Measurements from ENCODE around the gene RNF130. TPM values are rescaled to one million over a fixed set of nuclear protein-coding genes. Genes with fewer than 3 reads are reported as not detected.

RNF130 gene
- total RNA-seq, 1 donor from 2014 or later: 29.8 TPM

DNA sequence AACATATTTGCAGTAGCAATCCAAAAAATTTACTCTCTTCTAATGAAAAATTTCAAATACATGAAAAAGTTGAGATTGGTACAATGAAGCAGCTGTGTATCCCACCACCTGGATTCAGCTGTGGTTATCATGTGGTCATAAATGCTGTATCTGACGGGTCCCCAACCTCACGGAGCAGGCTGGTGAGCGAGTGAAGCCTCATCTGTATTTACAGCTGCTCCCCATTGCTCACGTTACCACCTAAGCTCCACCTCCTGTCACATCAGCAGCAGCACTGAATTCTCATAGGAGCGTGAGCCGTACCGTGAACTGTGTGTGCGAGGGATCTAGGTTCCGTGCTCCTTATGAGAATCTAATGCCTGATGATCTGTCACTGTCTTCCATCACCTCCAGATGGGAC is 6.8 kb upstream of the RNF130 start:
- Histone ChIP-seq H3K27ac (ENCODE audit: low read depth, low read length) (no peak overlapping the region), H3K27me3 (ENCODE audit: insufficient read depth, low read length) (no peaks in the 10 kb centered on the region), H4K20me1 (ENCODE audit: insufficient read depth, low read length) (no peaks in the 10 kb centered on the region), H2AFZ (ENCODE audit: low read depth, low read length) (no peak overlapping the region), H3K4me1 (ENCODE audit: insufficient read depth, low read length) (no peaks in the 10 kb centered on the region), H3K4me3 (ENCODE audit: insufficient read depth, low read depth, low read length) (no peak overlapping the region), H3K4me2 (ENCODE audit: low read length) (no peak overlapping the region), H3K9me3 (ENCODE audit: insufficient read depth, low read depth, low read length) (no peaks in the 10 kb centered on the region), H3K9ac (ENCODE audit: low read length) (no peak overlapping the region), H3K79me2 (ENCODE audit: insufficient read depth, low read length) (no peaks in the 10 kb centered on the region), H3K36me3 (ENCODE audit: insufficient read depth, low read length) (no peaks in the 10 kb centered on the region)
- no peak for TF ChIP-seq CTCF (IDR thresholded peaks at IDR 0.05; ENCODE audit: insufficient read depth, low read depth, low read length)
- no peak for TF ChIP-seq EZH2 (IDR thresholded peaks at IDR 0.05; ENCODE audit: insufficient read depth, low read length)
- Mint-ChIP-seq H3K9me3 (ENCODE audit: unreplicated experiment) (peaks cover 5% of the 10 kb centered on the region), H3K4me3 (ENCODE audit: unreplicated experiment) (no peak overlapping the region), H3K4me1 (ENCODE audit: low read depth, unreplicated experiment) (no peaks in the 10 kb centered on the region), H3K27ac (ENCODE audit: unreplicated experiment) (no peak overlapping the region), H3K36me3 (ENCODE audit: low read depth, unreplicated experiment) (peaks cover 4% of the 10 kb centered on the region), H3K27me3 (ENCODE audit: low read depth, unreplicated experiment) (peaks cover 13% of the 10 kb centered on the region)
- FAIRE-seq (no peak), DNase-seq (ENCODE audit: low read depth) (no peak)

- Histone ChIP-seq H3K9ac (ENCODE audit: low read length) (no peak overlapping the region), H3K27me3 (ENCODE audit: insufficient read depth, low read length) (no peaks in the 10 kb centered on the region), H3K27ac (ENCODE audit: low read depth, low read length) (no peak overlapping the region), H3K9me3 (ENCODE audit: insufficient read depth, low read depth, low read length) (no peaks in the 10 kb centered on the region), H3K36me3 (ENCODE audit: insufficient read depth, low read length) (no peaks in the 10 kb centered on the region), H3K4me3 (ENCODE audit: insufficient read depth, low read depth, low read length) (no peak overlapping the region), H4K20me1 (ENCODE audit: insufficient read depth, low read length) (no peaks in the 10 kb centered on the region), H3K79me2 (ENCODE audit: insufficient read depth, low read length) (no peaks in the 10 kb centered on the region), H3K4me2 (ENCODE audit: low read length) (no peak overlapping the region), H2AFZ (ENCODE audit: low read depth, low read length) (no peak overlapping the region), H3K4me1 (ENCODE audit: insufficient read depth, low read length) (no peaks in the 10 kb centered on the region)
- DNase-seq (ENCODE audit: low read depth) (no peak), FAIRE-seq (no peak)
- H3K27ac Mint-ChIP-seq (ENCODE audit: unreplicated experiment): no peak overlapping the region
- H3K9me3 Mint-ChIP-seq (ENCODE audit: unreplicated experiment): peaks cover 5% of the 10 kb centered on the region
- no peak overlapping the region for H3K4me3 Mint-ChIP-seq (ENCODE audit: unreplicated experiment)
- no peak for TF ChIP-seq EZH2 (IDR thresholded peaks at IDR 0.05; ENCODE audit: insufficient read depth, low read length)
- no peak for TF ChIP-seq CTCF (IDR thresholded peaks at IDR 0.05; ENCODE audit: insufficient read depth, low read depth, low read length)
- H3K36me3 Mint-ChIP-seq (ENCODE audit: low read depth, unreplicated experiment): peaks cover 4% of the 10 kb centered on the region
- H3K4me1 Mint-ChIP-seq (ENCODE audit: low read depth, unreplicated experiment): no peaks in the 10 kb centered on the region
- peaks cover 11% of the 10 kb centered on the region for H3K27me3 Mint-ChIP-seq (ENCODE audit: low read depth, unreplicated experiment)
These were observed 6.2 kb upstream of the RNF130 start for GRCh38 chr5:180077594-180078284.

- H4K20me1 ChIP-seq (ENCODE audit: insufficient read depth, low read length): peaks cover under 1% of the 10 kb centered on the region
- H3K4me1 Mint-ChIP-seq (ENCODE audit: low read depth, unreplicated experiment): no peaks in the 10 kb centered on the region
- DNase-seq (ENCODE audit: low read depth) (no peak), FAIRE-seq (no peak)
- H3K9me3 Mint-ChIP-seq (ENCODE audit: unreplicated experiment): peaks cover 8% of the 10 kb centered on the region
- H3K27ac ChIP-seq (ENCODE audit: low read depth, low read length): no peak overlapping the region
- no peak overlapping the region for H2AFZ ChIP-seq (ENCODE audit: low read depth, low read length)
- H3K4me3 Mint-ChIP-seq (ENCODE audit: unreplicated experiment): no peak overlapping the region
- TF ChIP-seq CTCF (IDR thresholded peaks at IDR 0.05; ENCODE audit: insufficient read depth, low read depth, low read length) (no peak), EZH2 (IDR thresholded peaks at IDR 0.05; ENCODE audit: insufficient read depth, low read length) (no peak)
- H3K79me2 ChIP-seq (ENCODE audit: insufficient read depth, low read length): peaks cover 3% of the 10 kb centered on the region
- no peak overlapping the region for H3K27ac Mint-ChIP-seq (ENCODE audit: unreplicated experiment)
- no peak overlapping the region for H3K9ac ChIP-seq (ENCODE audit: low read length)
- peaks cover 5% of the 10 kb centered on the region for H3K9me3 ChIP-seq (ENCODE audit: insufficient read depth, low read depth, low read length)
- H3K4me2 ChIP-seq (ENCODE audit: low read length): no peak overlapping the region
- no peaks in the 10 kb centered on the region for H3K27me3 ChIP-seq (ENCODE audit: insufficient read depth, low read length)
- H3K36me3 ChIP-seq (ENCODE audit: insufficient read depth, low read length): no peaks in the 10 kb centered on the region
- no peak overlapping the region for H3K4me3 ChIP-seq (ENCODE audit: insufficient read depth, low read depth, low read length)
- H3K4me1 ChIP-seq (ENCODE audit: insufficient read depth, low read length): no peaks in the 10 kb centered on the region
- peaks cover 5% of the 10 kb centered on the region for H3K36me3 Mint-ChIP-seq (ENCODE audit: low read depth, unreplicated experiment)
- H3K27me3 Mint-ChIP-seq (ENCODE audit: low read depth, unreplicated experiment): peaks cover 9% of the 10 kb centered on the region
These were observed 4.1 kb upstream of the RNF130 start for GRCh38 chr5:180075703-180076102.

Data from astrocyte (in vitro differentiated cells and primary cell).